ENCODE results near the gene CYP2D6. TPM values are rescaled to one million over a fixed set of nuclear protein-coding genes. Genes with fewer than 3 reads are reported as not detected.

The CYP2D6 gene
- total and polyA plus RNA-seq, 10 of the 15 experiments (the other 5 are each of a cell fraction or from before 2014, with no cell fraction given): 0.08 to 1.4 (median 0.39) TPM

GRCh38 chr22:42145175-42145574 lies 14.6 kb upstream of the CYP2D6 start:
- H3K79me2 ChIP-seq (ENCODE audit: control insufficient read depth, insufficient read depth, low read length): no peaks in the 10 kb centered on the region
- no peak overlapping the region for H2AFZ ChIP-seq (ENCODE audit: control insufficient read depth, low read depth, low read length)
- SMC1A ChIA-PET (ENCODE audit: uncharacterized antibody, unreplicated experiment): no interaction called here
- no peak overlapping the region for H3K4me2 ChIP-seq (ENCODE audit: control insufficient read depth, insufficient read depth)
- no peak for TF ChIP-seq LARP7 (IDR thresholded peaks at IDR 0.05)
- TF ChIP-seq, protein P1, sequence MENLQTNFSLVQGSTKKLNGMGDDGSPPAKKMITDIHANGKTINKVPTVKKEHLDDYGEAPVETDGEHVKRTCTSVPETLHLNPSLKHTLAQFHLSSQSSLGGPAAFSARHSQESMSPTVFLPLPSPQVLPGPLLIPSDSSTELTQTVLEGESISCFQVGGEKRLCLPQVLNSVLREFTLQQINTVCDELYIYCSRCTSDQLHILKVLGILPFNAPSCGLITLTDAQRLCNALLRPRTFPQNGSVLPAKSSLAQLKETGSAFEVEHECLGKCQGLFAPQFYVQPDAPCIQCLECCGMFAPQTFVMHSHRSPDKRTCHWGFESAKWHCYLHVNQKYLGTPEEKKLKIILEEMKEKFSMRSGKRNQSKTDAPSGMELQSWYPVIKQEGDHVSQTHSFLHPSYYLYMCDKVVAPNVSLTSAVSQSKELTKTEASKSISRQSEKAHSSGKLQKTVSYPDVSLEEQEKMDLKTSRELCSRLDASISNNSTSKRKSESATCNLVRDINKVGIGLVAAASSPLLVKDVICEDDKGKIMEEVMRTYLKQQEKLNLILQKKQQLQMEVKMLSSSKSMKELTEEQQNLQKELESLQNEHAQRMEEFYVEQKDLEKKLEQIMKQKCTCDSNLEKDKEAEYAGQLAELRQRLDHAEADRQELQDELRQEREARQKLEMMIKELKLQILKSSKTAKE (IDR thresholded peaks at IDR 0.05; ENCODE audit: low read depth, poor library complexity, severe bottlenecking): no peak
- no peak for TF ChIP-seq RAD21 (IDR thresholded peaks at IDR 0.05; ENCODE audit: insufficient read depth, low read depth, low read length)
- no peak for TF ChIP-seq IKZF1 (conservative IDR thresholded peaks at IDR 0.05)
- no peak for TF ChIP-seq MYB (IDR thresholded peaks at IDR 0.05; ENCODE audit: borderline replicate concordance, low read depth, low read length)
- TF ChIP-seq, protein P2, sequence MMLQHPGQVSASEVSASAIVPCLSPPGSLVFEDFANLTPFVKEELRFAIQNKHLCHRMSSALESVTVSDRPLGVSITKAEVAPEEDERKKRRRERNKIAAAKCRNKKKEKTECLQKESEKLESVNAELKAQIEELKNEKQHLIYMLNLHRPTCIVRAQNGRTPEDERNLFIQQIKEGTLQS (IDR thresholded peaks at IDR 0.05; ENCODE audit: borderline replicate concordance, extremely low read depth, low read depth, low read length): no peak
- TF ChIP-seq CBFB (IDR thresholded peaks at IDR 0.05; ENCODE audit: low read depth): no peak
- TF ChIP-seq FOXK2 (IDR thresholded peaks at IDR 0.05): no peak
- no peak for TF ChIP-seq SUPT20H (IDR thresholded peaks at IDR 0.05; ENCODE audit: borderline replicate concordance, control insufficient read depth, low read depth, low read length)
- TF ChIP-seq SREBF1 (IDR thresholded peaks at IDR 0.05; ENCODE audit: low read length): no peak
- TF ChIP-seq NKRF (conservative IDR thresholded peaks at IDR 0.05): no peak
- no peak for TF ChIP-seq IRF5 (IDR thresholded peaks at IDR 0.05; ENCODE audit: borderline replicate concordance)
- TF ChIP-seq, protein P3, sequence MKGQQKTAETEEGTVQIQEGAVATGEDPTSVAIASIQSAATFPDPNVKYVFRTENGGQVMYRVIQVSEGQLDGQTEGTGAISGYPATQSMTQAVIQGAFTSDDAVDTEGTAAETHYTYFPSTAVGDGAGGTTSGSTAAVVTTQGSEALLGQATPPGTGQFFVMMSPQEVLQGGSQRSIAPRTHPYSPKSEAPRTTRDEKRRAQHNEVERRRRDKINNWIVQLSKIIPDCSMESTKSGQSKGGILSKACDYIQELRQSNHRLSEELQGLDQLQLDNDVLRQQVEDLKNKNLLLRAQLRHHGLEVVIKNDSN (IDR thresholded peaks at IDR 0.05; ENCODE audit: borderline replicate concordance, extremely low read length, insufficient read depth, low read depth, low read length): no peak
- H3K27ac ChIP-seq (ENCODE audit: control insufficient read depth, insufficient read depth): no peak overlapping the region
- CTCF ChIA-PET: no interaction called here
- in situ Hi-C loops (cut with MboI) (no loop called here), intact Hi-C loops (cut with micrococcal nuclease; ENCODE audit: unreplicated experiment) (no loop called here)
- POLR2A ChIA-PET: interaction anchor here (0.7 kb wide), 1 partner anchor 350 kb away, joined by 3 read pairs; no protein-coding TSS in a partner anchor
- no peaks in the 10 kb centered on the region for H3K9me3 ChIP-seq (replicated peaks; ENCODE audit: control insufficient read depth, insufficient read depth, low read length)
- DNase-seq (ENCODE audit: low read depth, low spot score) (no peak), FAIRE-seq (no peak), ATAC-seq (no peak)
- 52% methylated on average over 6 of the region's 6 CpGs for WGBS (ENCODE audit: insufficient coverage, insufficient replicate concordance, low lambda C conversion rate, missing lambda C conversion rate)
- H3K4me1 ChIP-seq (ENCODE audit: control insufficient read depth, insufficient read depth, low read length): no peaks in the 10 kb centered on the region
- RAD21 ChIA-PET (ENCODE audit: unreplicated experiment): no interaction called here
- H3K27me3 ChIP-seq (replicated peaks in 1 of 2; ENCODE audit: control insufficient read depth in 2 of 2, insufficient read depth in 2 of 2, low read length in 1 of 2): no peaks in the 10 kb centered on the region
- H3K4me3 ChIP-seq: no peak overlapping the region
- no peak overlapping the region for H3K9ac ChIP-seq (ENCODE audit: control insufficient read depth, insufficient read depth, low read length)
- no peaks in the 10 kb centered on the region; a peak in 1 of 4 replicates for H3K36me3 ChIP-seq (ENCODE audit: control insufficient read depth in 2 of 2, insufficient read depth in 2 of 2, low read length in 1 of 2)
- BruUV-seq (replicated peaks): no TSS peak
- H4K20me1 ChIP-seq (ENCODE audit: control insufficient read depth, insufficient read depth): no peaks in the 10 kb centered on the region

All from GM12878 (cell line).